NK-92 treated with Interleukin-12 subunit alpha and Interleukin-12 subunit beta, amount 100 ng/mL, for 24 hours (cell line): Measurements from ENCODE around the gene SHISA3.

Source experiments
- DNase-seq: peaks from one replicate; lab custom pipeline; 2025; lab: John Stamatoyannopoulos, UW

The SHISA3 gene

DNA sequence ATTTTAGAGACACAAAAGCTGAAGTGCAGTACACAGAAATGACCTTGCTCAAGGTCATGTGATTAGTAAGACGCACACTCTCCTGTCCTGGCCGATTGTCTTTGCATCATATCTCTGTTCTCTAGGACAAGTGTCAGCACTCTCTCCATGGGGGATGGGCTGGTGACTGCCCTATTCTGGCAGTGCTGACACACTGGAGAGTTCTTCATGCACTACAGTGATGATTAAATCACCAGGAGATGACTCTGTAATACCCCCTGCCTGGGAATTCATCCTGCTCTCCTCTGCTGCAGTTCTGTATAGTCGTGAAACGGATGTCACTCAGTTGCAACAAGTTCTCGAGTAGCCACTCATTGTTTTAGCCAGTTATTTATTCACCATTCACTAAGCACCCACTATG, 5.3 kb upstream of the SHISA3 start:
- DNase-seq, result no peak

DNA sequence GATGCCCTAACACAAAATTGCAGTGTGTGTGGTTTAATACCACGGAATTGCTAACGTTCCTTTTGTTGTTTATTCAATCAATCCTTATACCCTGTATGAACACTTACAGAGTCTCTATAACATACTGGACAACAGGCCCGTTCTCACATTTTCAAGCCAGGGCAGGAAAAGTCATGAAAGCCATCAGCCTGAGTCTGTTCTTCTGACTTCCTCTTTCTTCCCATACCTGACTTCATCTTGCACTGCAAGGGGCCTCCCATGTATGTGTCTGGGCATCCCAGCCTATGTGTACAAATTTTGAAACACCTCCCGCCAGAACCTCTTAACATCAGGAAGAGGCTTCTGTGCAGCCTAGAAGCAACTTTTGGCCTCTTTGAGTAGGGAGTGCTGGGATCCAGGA, 4.9 kb upstream of the SHISA3 start:
- no peak for DNase-seq

DNA sequence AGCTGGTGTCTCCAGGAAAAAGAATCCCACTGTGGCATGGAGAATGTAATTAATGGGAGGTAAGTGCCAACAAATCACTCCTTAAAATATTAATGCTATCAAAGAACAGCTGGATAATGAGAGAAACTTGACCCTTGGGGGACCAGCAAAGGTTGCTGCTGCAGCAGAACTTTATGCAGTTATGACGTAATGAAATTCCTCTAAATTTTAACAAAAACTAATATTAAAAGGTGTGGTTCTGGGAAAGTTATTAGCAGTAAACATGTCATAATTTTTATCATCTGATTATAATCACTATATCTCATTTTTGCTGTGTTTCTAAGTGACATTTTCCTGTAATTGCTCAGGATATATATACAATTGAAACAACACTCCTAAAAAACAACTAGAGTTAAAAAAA, 1.7 kb upstream of the SHISA3 start:
- no peak for DNase-seq

DNA sequence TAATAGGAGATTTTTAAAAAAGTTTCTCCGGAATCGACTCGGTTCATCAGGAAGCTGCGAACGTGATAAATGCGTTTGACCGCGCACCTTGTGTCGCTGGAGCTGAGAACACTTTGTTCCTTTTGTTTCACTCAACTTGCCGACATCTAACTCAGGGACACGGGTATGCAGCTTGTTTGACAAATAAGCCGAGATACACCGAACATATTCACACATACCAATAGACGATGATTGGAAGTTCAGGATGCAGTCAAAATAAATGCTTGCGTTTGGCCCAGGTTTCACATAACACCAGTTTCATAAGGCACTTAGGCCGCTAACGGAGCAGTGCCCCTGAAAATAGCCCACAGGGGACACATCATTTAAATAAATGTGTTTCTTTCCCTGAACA, 932 bp upstream of the SHISA3 start:
- DNase-seq, result no peak

DNA sequence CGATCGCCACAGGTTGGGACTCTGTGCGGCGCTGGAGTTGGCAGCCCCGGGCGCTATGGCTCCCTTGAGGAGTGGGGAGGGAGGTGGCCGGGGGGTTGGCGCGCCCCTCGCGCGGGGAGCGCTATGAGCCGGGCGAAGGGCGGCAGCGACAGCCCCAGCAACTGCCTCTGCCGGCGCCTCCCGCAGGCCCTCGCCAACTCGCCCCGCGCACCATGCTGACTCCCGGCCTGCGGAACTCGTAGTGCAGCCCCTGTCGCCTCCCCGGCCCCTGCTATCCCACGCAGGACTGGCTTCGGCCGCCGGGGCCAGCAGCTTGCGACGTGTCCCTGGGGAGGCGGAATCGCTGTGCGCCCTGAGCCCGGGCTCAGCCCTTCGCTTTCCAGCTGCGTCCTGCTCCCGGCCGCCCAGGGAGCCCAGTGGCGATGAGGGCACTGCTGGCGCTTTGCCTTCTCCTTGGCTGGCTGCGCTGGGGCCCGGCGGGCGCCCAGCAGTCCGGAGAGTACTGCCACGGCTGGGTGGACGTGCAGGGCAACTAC, 415 bp downstream of the SHISA3 start:
- DNase-seq, result no peak

DNA sequence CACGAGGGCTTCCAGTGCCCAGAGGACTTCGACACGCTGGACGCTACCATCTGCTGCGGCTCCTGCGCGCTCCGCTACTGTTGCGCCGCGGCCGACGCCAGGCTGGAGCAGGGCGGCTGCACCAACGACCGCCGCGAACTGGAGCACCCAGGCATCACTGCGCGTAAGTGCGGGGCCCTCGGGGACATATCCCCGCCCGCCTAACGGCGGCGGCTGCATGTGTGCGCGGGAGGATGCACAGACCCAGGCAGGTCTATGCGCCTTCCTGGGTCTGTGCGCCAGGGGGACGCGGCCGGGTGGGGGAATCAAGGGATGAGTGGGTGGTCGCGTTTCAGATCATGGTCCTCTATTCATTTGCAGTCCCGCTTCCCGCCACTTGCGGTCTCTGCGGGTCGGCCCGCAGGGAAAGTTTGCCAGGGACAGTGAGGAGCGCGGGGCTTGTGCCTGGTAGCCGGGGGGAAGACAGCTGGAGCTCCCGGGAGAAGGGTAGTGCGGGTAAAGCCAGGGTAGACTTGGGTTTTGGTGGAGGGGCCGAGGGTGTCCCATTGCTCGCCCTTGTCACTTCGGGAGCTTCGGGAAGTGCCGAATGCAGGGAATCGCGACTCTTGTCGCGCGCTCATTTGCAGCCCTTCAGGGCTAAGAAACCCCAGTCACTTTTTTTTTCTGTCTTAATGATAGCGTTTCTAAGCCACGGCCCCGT, 1.0 kb downstream of the SHISA3 start:
- DNase-seq, result no peak

DNA sequence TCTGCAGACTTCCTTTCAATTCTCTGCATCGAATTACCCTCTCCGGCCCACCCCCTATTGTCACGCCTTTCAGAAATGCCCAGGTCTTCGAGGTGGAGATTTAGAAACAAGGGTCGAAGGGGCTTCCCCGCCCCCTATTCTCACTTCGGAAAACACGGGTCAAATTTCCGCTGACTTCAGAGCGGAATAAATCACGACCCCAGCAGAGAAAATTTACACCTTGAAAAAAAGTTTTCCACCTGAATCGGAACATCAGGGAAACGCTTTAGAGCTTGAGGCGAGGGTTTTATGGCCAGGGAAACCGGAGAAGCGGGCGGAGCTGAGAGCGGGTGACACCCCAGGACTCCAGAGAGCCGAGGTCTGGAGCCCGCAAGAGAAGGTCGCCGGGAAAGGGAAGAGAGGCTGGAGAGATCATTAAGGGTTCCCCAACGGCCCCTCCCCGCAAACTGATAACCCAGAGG, 1.6 kb downstream of the SHISA3 start:
- DNase-seq, result no peak

DNA sequence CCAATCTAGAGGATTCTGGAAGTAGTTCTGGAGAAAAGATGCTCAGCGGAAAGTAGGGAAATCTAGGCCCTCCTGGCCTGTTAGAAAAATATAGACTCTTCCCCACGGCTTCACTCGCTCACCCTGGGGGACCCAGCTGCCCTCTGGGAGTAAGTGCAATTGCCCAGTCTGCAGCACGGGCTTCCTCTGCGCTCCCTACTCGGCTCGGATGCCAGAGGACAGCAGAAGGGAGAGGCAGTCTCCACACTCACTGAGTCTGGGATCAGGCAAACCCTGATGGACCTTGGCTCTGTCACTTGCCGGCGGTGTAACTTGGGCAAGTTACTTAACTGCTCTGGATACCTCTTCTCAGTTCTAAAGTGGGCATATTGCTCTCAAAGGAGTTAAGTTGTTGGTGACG, 2.1 kb downstream of the SHISA3 start:
- DNase-seq, result no peak

DNA sequence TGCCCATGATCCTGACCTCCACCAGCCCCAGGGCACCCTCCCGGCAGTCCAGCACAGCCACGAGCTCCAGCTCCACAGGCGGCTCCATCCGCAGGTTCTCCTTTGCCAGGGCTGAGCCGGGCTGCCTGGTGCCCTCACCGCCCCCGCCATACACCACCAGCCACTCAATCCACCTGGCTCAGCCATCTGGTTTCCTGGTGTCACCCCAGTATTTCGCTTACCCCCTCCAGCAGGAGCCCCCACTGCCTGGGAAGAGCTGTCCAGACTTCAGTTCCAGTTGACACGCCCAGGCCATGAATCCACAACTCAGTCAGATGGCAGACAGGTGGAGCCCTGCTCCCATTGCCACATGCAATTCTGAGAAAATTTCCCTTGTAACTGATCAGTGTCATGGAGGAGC, 3.9 kb downstream of the SHISA3 start:
- no peak for DNase-seq

DNA sequence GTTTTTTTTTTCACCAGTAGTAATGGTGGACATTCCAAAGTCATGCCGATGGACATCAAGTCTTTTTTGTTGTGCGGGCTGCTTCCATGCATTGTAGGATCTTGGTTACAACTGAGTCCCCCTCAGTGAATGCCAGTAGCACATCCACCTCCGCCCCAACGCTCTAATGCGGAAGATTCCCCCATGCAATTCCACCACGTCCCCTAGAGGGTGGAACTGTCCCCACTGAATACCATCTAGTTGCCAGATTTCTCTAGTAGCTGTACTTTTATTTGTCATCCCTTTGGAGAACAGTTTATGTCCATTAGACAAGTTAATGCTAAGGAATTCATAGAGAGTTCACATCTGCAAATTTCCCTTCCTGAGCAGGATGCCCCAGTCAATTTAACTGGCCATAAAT, 6.7 kb downstream of the SHISA3 start:
- DNase-seq, result no peak

DNA sequence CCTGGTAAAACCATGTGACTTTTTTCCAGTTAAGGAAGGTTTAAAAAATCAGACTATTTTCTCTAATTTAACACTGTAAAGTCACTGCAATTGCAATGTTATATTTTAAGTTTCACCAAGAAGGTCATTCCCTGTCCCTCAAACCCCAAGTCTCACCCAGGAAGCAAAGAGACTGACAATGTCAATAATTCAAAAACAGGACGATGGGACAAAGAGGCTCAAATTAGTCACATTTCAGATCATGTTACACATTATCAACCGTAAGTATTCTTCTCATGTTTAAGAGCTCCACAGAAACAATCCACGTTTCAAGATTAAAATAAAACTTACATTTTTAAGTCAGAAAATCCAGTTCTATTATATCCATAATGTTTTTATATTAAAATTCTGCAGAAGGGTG, 13.2 kb downstream of the SHISA3 start:
- DNase-seq, result no peak

DNA sequence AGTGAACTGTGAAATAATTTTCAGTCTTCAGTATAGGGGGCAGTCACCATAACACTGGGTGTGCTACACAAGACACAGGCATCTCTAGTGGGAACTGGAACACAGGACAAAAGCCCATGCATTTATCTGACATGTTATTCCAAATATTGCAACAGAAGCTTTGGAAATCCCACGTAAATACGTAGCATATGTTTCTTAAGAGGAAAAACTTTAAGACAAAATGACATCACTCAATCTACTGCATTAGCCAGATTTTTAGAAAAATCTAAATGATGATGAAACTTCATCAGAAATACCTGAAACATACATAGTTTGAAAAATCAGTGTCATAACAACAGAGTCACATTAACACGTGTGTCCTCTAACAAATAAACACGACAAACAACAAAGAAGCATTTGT, 14.5 kb downstream of the SHISA3 start:
- no peak for DNase-seq

DNA sequence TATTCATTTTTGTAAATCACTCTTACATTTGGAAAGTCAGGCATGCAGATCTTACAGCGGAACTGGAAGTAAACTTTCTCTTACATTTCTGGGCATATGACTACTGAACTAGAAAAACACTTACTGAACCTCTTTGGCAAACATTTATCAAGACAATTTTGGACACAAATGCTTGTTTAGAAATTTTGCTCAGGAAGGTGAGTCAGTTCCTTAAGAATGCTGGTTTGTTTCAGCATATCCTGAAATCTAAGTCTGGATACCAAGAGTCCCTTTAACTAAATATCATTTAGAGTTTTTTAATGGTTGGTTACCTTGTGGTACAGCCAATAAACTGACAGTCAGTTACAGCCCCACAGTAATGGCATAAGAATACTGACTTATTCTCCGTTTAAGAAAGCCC, 15.0 kb downstream of the SHISA3 start:
- no peak for DNase-seq

DNA sequence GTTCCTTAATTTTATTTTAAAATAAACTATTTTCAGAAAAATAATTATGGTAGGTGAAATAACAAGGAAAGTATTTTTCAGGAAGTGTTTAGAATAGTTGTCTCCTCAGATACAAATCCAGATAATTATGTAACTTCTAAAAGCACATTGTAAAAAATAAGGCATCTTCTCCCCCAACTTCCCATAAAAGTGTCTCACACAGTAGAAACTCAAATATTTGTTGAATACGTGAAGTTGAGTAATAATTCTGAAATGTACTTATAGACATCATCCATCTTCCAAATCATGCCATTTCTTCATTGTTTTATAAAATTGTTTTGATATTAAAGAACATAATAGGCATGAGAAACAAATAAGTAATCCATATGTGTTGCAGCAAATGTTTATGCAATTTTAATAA, 18.0 kb downstream of the SHISA3 start:
- no peak for DNase-seq

DNA sequence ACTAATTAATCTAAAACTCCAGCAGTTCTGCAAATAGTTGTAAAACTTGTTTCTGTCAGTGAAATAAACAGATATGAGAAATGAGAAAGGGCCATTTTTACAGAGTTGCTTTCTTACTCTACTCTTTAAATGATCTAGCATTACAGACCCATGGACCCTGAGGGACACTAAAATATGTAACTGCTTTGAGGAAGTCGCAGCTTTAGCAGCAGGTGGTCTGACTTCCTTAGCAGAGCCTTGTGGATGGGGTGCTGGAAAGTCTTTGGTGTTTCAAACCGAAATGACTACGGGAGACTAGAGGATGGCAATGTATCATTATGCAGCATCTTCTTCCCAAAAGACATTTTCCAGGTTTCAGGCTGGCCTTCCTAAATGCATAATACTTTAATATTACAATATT, 18.7 kb downstream of the SHISA3 start:
- no peak for DNase-seq

DNA sequence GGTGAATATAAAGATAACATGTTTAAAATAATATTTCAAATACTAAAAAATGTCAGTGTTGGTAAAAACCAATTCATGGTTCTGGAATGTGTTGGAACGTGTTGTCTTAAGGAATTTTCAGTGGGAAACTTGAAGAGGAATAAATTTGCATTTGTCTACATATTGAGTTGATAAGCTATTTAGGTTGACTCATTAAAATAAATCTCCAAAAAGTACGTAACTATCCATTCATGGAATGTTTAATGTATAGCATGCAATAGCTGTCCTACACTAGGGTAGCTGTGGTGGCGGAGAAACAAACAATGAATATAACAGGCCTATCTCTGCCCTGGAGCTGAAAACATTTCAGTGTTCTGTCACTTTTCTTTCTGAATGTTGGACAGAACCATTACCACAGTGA, 20.3 kb downstream of the SHISA3 start:
- DNase-seq, result no peak

DNA sequence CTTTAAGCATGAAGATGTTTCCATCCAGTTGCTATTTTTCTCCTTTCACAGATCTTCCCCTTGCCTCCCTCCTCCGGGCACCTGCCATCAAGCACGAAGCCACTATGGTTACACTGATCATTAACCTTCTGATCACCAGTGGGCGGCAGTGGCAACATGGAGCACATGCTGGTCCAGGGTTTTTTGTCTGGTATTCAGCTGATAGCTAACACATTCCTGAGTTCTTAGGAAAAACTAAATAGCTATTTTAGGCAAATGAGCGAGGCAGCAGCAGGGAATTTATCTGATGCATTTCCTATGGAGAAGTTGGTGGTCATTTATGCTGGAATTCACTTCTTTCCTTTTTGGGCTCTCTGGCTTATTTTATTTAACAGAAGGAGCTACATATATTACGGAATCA, 22.9 kb downstream of the SHISA3 start:
- no peak for DNase-seq

DNA sequence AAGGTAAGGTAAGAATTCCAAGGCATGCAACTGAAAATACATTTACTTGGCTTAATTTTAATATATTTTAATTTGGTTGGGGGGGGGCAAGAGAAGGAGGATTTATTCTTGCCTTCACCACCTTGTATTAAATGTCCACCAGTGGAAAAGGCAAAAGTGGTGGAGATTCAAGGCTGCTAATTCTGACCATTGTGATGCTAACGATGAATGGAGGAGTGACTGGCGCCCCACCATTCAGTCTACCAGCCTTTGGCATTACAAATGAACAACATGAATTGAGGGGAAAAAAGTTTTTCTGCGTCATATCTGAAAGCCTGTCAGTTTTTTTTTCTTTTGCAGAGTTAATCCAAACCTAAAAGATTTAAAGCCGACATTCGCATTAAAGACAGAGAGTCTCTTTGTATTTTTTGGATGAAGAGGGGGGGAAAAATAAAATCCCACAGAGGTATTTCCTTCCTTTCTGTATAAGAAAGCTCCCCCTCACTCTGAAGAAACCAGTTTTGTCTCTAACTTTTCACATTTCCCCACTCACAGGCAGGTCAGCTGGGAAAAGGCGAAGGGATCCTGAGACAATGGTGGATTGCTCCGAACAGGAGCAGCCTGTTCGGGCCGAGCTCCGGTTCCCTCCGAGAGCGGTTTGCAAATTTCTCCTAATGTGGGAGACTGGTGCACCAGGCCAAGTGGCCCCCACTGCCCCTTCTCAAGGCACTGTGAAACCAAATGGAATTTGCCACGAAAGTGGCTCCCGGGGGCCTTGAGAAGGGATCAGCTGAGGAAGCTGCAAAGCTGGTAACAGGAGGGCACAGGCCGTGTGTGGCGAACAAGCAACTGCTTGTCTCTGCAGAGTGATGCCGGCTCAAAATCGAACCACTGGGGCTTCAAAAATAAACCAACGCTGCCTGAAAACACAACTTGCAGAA, 28.1 kb downstream of the SHISA3 start:
- DNase-seq, result no peak

DNA sequence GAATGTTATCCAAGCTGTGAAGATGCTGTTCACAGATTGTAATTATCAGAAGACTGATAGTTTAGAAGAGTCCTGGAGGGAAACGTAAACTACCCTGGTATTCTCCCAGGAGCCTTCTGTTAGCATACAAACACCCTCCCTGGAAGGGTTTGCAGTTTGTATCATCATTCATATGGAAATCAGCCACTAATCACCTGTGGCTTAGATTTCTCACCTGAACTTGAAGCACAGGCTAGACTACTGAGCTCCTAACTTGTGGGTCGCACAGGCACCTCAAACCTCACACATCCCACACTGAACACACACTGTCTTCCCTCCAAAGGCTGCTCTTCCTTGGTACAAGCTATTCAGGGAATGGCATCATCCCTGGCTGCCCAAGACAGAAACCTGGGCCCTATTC, 30.7 kb downstream of the SHISA3 start:
- no peak for DNase-seq

DNA sequence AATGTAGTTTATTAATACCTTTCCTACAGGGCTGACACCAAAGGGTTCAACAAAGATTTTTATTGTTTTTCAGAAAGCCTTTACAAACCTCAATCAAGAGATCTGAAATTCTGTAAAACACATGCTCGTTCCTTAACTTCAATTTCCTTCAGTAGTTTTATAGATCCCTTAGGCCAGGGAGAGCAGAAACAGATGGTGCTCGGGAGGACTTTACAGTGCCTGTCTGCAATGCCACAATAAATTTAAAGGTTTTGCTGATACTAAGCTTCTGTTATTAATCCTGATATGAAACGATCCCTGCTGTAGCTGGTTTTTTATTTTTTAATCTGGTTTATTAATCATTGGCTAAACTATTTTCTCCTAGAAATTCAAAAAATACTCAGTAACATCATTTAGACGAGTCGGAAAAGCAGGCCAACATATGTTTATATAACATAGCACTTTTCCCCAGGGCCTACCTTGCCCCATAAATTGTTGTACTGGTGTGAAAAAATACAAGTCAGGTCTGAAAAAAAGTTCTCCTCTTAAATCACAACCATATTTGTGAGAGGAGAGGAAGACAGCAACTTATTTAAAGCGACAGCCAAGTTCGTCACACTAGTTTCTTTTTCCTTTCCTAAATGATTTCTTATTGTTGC, 39.8 kb downstream of the SHISA3 start:
- no peak for DNase-seq

DNA sequence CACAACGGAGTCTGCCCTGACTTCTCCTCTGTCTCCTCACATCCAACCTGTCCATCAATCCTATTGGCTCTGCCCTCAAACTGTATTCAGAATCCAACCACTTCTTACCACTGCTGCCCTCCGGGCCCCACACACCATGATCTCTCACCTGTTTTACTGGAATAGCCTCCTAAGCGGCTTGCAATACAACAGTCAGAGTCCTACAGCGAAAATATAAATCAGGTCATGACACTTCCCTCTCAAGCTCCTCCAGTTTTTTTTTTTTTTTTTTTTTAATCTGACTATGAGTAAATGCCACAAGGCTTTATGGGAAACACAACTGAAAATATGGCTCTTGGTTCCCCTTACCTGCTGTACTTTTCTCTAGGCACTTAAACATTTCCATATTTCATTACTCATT, 42.8 kb downstream of the SHISA3 start:
- DNase-seq, result no peak

DNA sequence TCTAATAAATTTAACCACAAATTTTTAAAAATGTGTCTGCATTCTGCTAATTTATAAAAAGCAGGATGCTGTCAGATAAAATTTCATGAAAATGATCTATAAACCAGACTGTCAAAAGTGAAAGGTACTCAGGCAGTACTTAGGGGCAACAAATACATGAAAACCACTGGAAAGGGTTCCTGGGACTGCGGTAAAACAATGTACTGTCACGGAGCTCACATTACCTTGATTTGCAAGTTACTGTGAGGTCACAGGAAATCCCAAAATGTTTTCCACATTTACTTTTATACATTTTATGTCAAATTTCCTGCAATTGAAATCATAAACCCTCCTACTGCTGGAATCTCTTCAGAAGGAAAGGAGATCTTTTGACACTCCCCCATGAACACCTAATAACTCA, 45.3 kb downstream of the SHISA3 start:
- DNase-seq, result no peak

DNA sequence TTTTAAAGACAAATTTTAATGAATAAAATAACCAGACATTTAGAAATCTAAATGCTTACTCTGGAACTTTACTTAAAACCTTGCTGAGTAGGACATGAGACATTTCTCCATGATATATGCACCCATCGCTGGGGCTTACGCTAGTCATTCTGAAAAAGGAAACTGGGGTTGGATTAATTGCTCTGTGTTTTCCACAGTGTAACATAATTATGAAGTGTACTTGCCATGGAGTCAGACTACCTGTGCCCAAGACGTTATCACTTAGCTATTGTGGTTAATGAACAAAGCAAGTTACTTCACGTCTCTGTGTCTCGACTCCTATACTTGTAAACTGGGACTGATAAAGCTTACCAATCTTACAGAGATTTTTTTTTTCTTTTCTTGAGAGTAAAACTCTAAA, 47.8 kb downstream of the SHISA3 start:
- DNase-seq, result no peak
